IMR-90 (cell line): Measurements from ENCODE around the gene BPIFB2. TPM values are rescaled to one million over a fixed set of nuclear protein-coding genes. Genes with fewer than 3 reads are reported as not detected.
A peak's percentile ranks its signal among the peaks of the same experiment; 100 is the strongest.

ENCODE experiments used
- ATAC-seq: fragments of 200-7000 bp; cut with Tn5 transposase; 2 replicates; pipeline ENCODE4 v1.9.1; 2020; ENCODE audit warnings: low read depth, mild to moderate bottlenecking, moderate library complexity
- BruUV-seq: library from RNA; stranded (reverse); fragments of 400-500 nt; replicated peaks from 2 replicates; lab custom pipeline; 2021; lab: Mats Ljungman, UMichigan
- CTCF ChIA-PET: fragments of 300-600 bp; formaldehyde crosslinking; extraction: SDS; loops from one replicate; lab custom pipeline; 2021; ENCODE audit warnings: antibody characterized with exemption; lab: Yijun Ruan, JAX
- POLR2A ChIA-PET: fragments of 300-600 bp; sonication (Branson Sonifier 250); formaldehyde crosslinking; loops from one replicate; lab custom pipeline; 2022; ENCODE audit warnings: antibody characterized with exemption; ENCODE audit not compliant: unreplicated experiment; lab: Charles Lee
- DNase-seq: peaks from one replicate; pipeline ENCODE4 v3.0.0; 2013
- H2AFZ ChIP-seq: replicated peaks from 2 replicates; pipeline ENCODE3; 2013; ENCODE audit warnings: low read length, mild to moderate bottlenecking; ENCODE audit not compliant: poor library complexity
- H2AK5ac ChIP-seq: 2 replicates; pipeline ENCODE4 v1.6.1; 2013; ENCODE audit warnings: low read depth, low read length, inconsistent platforms
- H2AK9ac ChIP-seq: replicated peaks from 2 replicates; pipeline ENCODE3; 2013; ENCODE audit warnings: mild to moderate bottlenecking, low read depth, low read length, moderate library complexity; ENCODE audit not compliant: poor library complexity
- H2BK120ac ChIP-seq: 2 replicates; pipeline ENCODE4 v1.6.1; 2013; ENCODE audit warnings: low read depth, low read length, inconsistent platforms
- H2BK15ac ChIP-seq: 3 replicates; pipeline ENCODE4 v1.6.1; 2013; ENCODE audit warnings: low read depth, low read length, inconsistent platforms
- H2BK20ac ChIP-seq: 2 replicates; pipeline ENCODE4 v1.6.1; 2013; ENCODE audit warnings: low read depth, mild to moderate bottlenecking, inconsistent platforms, low read length, moderate library complexity
- H2BK5ac ChIP-seq: 2 replicates; pipeline ENCODE4 v1.6.1; 2013; ENCODE audit warnings: mild to moderate bottlenecking, low read depth, low read length, inconsistent platforms; ENCODE audit not compliant: poor library complexity, severe bottlenecking
- H3K14ac ChIP-seq: replicated peaks from 2 replicates; pipeline ENCODE4 v1.6.1; 2013; ENCODE audit warnings: low read depth, low read length, inconsistent platforms
- H3K18ac ChIP-seq: 2 replicates; pipeline ENCODE4 v1.6.1; 2013; ENCODE audit warnings: low read depth, low read length, control low read depth
- H3K23ac ChIP-seq: 2 replicates; pipeline ENCODE4 v1.6.1; 2013; ENCODE audit warnings: low read depth, low read length, inconsistent platforms
- H3K27ac ChIP-seq: 2 replicates; pipeline ENCODE4 v1.5.1; 2013; ENCODE audit warnings: mild to moderate bottlenecking, control low read depth, low read length; ENCODE audit not compliant: insufficient read depth
- H3K27me3 ChIP-seq: 2 replicates; pipeline ENCODE4 v1.6.1; 2013; ENCODE audit warnings: low read length; ENCODE audit not compliant: control insufficient read depth, insufficient read depth
- H3K36me3 ChIP-seq: 2 replicates; pipeline ENCODE4 v1.6.1; 2013; ENCODE audit warnings: low read length, mixed read lengths; ENCODE audit not compliant: control insufficient read depth, insufficient read depth
- H3K4ac ChIP-seq: 2 replicates; pipeline ENCODE4 v1.6.1; 2013; ENCODE audit warnings: low read depth, low read length, inconsistent platforms
- H3K4me1 ChIP-seq: 2 replicates; pipeline ENCODE4 v1.6.1; 2013; ENCODE audit warnings: low read length, mixed read lengths; ENCODE audit not compliant: control insufficient read depth, insufficient read depth
- H3K4me2 ChIP-seq: 2 replicates; pipeline ENCODE4 v1.6.1; 2013; ENCODE audit warnings: low read depth, mild to moderate bottlenecking, control low read depth, low read length, moderate library complexity
- H3K4me3 ChIP-seq: 2 replicates; pipeline ENCODE4 v1.5.1; 2013; ENCODE audit warnings: low read depth, mild to moderate bottlenecking, control low read depth, low read length, moderate library complexity; ENCODE audit not compliant: insufficient read depth
- H3K56ac ChIP-seq: 2 replicates; pipeline ENCODE4 v1.6.1; 2013; ENCODE audit warnings: low read length, inconsistent platforms; ENCODE audit not compliant: insufficient read depth; ENCODE audit errors: extremely low read depth
- H3K79me1 ChIP-seq, 2 experiments: 2 replicates each; pipeline ENCODE4 v1.6.1; 2013; ENCODE audit warnings: low read length in 2 of 2, inconsistent platforms in 1 of 2, low read depth in 1 of 2
- H3K9ac ChIP-seq: 2 replicates; pipeline ENCODE4 v1.6.1; 2013; ENCODE audit warnings: low read depth, low read length, control low read depth
- H3K9me1 ChIP-seq: 2 replicates; pipeline ENCODE4 v1.6.1; 2013; ENCODE audit warnings: low read length, inconsistent platforms; ENCODE audit not compliant: insufficient read depth
- H3K9me3 ChIP-seq: 2 replicates; pipeline ENCODE4 v1.6.1; 2013; ENCODE audit warnings: low read length; ENCODE audit not compliant: control insufficient read depth, insufficient read depth
- H4K20me1 ChIP-seq: 2 replicates; pipeline ENCODE4 v1.6.1; 2013; ENCODE audit warnings: low read length, inconsistent platforms; ENCODE audit not compliant: insufficient read depth
- H4K5ac ChIP-seq: 2 replicates; pipeline ENCODE4 v1.6.1; 2013; ENCODE audit warnings: mild to moderate bottlenecking, low read depth, low read length, control low read depth
- H4K8ac ChIP-seq, 2 experiments: 2 replicates each; pipeline ENCODE4 v1.6.1; 2013; ENCODE audit warnings: low read depth in 2 of 2, low read length in 2 of 2, control low read depth in 1 of 2, inconsistent platforms in 1 of 2
- H4K91ac ChIP-seq: 2 replicates; pipeline ENCODE4 v1.6.1; 2013; ENCODE audit warnings: low read depth, low read length, inconsistent platforms; ENCODE audit not compliant: insufficient read depth
- BHLHE40 ChIP-seq: fragments of 150-350 bp; IDR thresholded peaks from 2 replicates; pipeline ENCODE4 v1.6.1; 2016; ENCODE audit warnings: mild to moderate bottlenecking, low read depth, low read length
- CEBPB ChIP-seq: IDR thresholded peaks from 2 replicates; pipeline ENCODE4 v1.6.1; 2012; ENCODE audit warnings: low read depth, low read length, improper control_type of control experiment
- CHD1 ChIP-seq: IDR thresholded peaks from 2 replicates; pipeline ENCODE4 v1.6.1; 2012; ENCODE audit warnings: low read depth, low read length, improper control_type of control experiment
- FOS ChIP-seq: fragments of 150-350 bp; IDR thresholded peaks from 2 replicates; pipeline ENCODE4 v1.6.1; 2016; ENCODE audit warnings: low read depth, low read length
- MAFK ChIP-seq: IDR thresholded peaks from 2 replicates; pipeline ENCODE4 v1.6.1; 2012; ENCODE audit warnings: low read depth, low read length, improper control_type of control experiment
- MAZ ChIP-seq: IDR thresholded peaks from 2 replicates; pipeline ENCODE4 v1.6.1; 2012; ENCODE audit warnings: low read depth, mild to moderate bottlenecking, low read length, improper control_type of control experiment, moderate library complexity, borderline replicate concordance
- MXI1 ChIP-seq: IDR thresholded peaks from 2 replicates; pipeline ENCODE4 v1.6.1; 2012; ENCODE audit warnings: low read depth, mild to moderate bottlenecking, low read length, moderate library complexity, borderline replicate concordance
- NFE2L2 ChIP-seq: fragments of 150-350 bp; IDR thresholded peaks from 2 replicates; pipeline ENCODE4 v1.6.1; 2016; ENCODE audit warnings: low read depth, mild to moderate bottlenecking, low read length
- POLR2A ChIP-seq: IDR thresholded peaks from 2 replicates; pipeline ENCODE4 v1.6.1; 2012; ENCODE audit warnings: mild to moderate bottlenecking, low read depth, low read length
- RAD21 ChIP-seq: IDR thresholded peaks from 2 replicates; pipeline ENCODE4 v1.6.1; 2012; ENCODE audit warnings: low read length, improper control_type of control experiment
- RCOR1 ChIP-seq: IDR thresholded peaks from 2 replicates; pipeline ENCODE4 v1.6.1; 2012; ENCODE audit warnings: mild to moderate bottlenecking, low read length, improper control_type of control experiment; ENCODE audit not compliant: insufficient replicate concordance
- RFX5 ChIP-seq: IDR thresholded peaks from 2 replicates; pipeline ENCODE4 v1.8.0; 2012; ENCODE audit warnings: low read depth, mild to moderate bottlenecking, low read length, moderate library complexity
- SMC3 ChIP-seq: fragments of 150-350 bp; IDR thresholded peaks from 2 replicates; pipeline ENCODE4 v1.6.1; 2016; ENCODE audit warnings: low read depth, mild to moderate bottlenecking, antibody characterized with exemption, low read length, moderate library complexity
- WGBS, 2 experiments: methylation state at CpG; one replicate each; pipeline versions ENCODE4 v1.1.5 to v1.1.7; 2013; ENCODE audit warnings: missing lambda C conversion rate in 2 of 2; ENCODE audit not compliant: insufficient read length in 1 of 2; ENCODE audit errors: extremely low coverage in 2 of 2; 5-methylcytosine and 5-hydroxymethylcytosine counted together
- dilution Hi-C: fragments of 300-500 bp; cut with HindIII; formaldehyde crosslinking; loops from one replicate; pipeline ENCODE4 v1.14.3; 2018; ENCODE audit warnings: low sequenced_read_pairs; ENCODE audit not compliant: unreplicated experiment
- in situ Hi-C: fragments of 300-500 bp; cut with MboI; formaldehyde crosslinking; loops from 3 replicates; pipeline ENCODE4 v1.14.3; 2019; ENCODE audit warnings: low sequenced_read_pairs, inconsistent platforms, mixed read lengths
- intact Hi-C: fragments of 100-400 bp; cut with micrococcal nuclease; formaldehyde crosslinking; loops from 2 replicates; pipeline ENCODE4 v1.10.0; 2022
- polyA plus RNA-seq, 3 experiments: library from polyadenylated mRNA; depleted of rRNA; stranded (reverse); fragments of >200 nt; gene quantifications; 2 replicates each; pipeline ENCODE4 v1.2.3, GENCODE V29; 2012; ENCODE audit warnings: low replicate concordance in 1 of 3
- total RNA-seq: library from RNA; depleted of rRNA; stranded (reverse); fragments of >200 nt; gene quantifications from 2 replicates; pipeline ENCODE4 v1.2.3, GENCODE V29; 2012
- TF ChIP-seq, protein P1 (sequence below): fragments of 150-350 bp; IDR thresholded peaks from 2 replicates; pipeline ENCODE4 v1.6.1; 2017; ENCODE audit warnings: mild to moderate bottlenecking, antibody characterized with exemption, low read length, low read depth
- TF ChIP-seq, protein P2 (sequence below): conservative IDR thresholded peaks from 2 replicates; pipeline ENCODE4 v1.5.1; 2012; ENCODE audit warnings: mild to moderate bottlenecking, low read depth, low read length, improper control_type of control experiment
- TF ChIP-seq, protein P3 (sequence below): fragments of 150-350 bp; IDR thresholded peaks from 2 replicates; pipeline ENCODE4 v1.6.1; 2016; ENCODE audit warnings: low read depth, mild to moderate bottlenecking, low read length, moderate library complexity, borderline replicate concordance

BPIFB2 gene
- total and polyA plus RNA-seq, 2 of the 4 experiments (the other 2 are of a cell fraction), result not detected

DNA sequence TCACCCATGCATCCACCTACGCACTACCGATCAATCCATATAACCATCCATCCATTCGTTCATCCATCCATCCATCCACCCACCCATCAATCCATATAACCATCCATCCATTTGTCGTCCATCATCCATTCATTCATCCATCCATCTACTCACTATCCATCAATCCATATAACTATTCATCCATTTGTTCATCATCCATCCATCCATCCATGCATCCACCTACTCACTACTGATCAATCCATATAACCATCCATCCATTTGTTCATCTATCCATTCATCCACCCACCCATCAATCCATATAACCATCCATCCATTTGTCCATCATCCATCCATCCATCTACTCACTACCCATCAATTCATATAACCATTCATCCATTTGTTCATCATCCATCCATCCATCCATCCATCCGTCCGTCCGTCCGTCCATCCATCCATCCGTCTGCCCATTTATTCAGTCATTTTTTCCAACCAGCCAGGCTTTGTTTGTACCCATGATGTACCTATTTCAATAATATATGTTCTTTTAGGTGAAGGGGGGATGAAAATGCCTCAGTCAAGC, 17.9 kb downstream of the BPIFB2 start:
- H3K18ac ChIP-seq, result no peak overlapping the region
- no peak overlapping the region for H4K91ac ChIP-seq
- H2AK9ac ChIP-seq, result no peak overlapping the region
- no peak overlapping the region for H2BK120ac ChIP-seq
- no peaks in the 10 kb centered on the region for H3K79me1 ChIP-seq
- H3K23ac ChIP-seq, result no peak overlapping the region
- no peaks in the 10 kb centered on the region for H3K27me3 ChIP-seq
- ATAC-seq, result no peak
- no peak overlapping the region for H3K9ac ChIP-seq
- H3K4me3 ChIP-seq, result no peak overlapping the region
- H2BK5ac ChIP-seq, result peak overlapping the region; percentile 46
- no peak overlapping the region for H2BK15ac ChIP-seq
- CTCF ChIA-PET, result no interaction called here
- no peak overlapping the region for H3K4ac ChIP-seq
- H2AFZ ChIP-seq, result no peak overlapping the region
- H4K5ac ChIP-seq, result no peak overlapping the region
- no peak overlapping the region for H2BK20ac ChIP-seq
- in situ Hi-C loops, result no loop called here
- dilution Hi-C loops, result no loop called here
- H3K9me3 ChIP-seq, result no peaks in the 10 kb centered on the region
- H3K56ac ChIP-seq, result no peak overlapping the region
- TF ChIP-seq RAD21, result no peak
- TF ChIP-seq, protein P1, sequence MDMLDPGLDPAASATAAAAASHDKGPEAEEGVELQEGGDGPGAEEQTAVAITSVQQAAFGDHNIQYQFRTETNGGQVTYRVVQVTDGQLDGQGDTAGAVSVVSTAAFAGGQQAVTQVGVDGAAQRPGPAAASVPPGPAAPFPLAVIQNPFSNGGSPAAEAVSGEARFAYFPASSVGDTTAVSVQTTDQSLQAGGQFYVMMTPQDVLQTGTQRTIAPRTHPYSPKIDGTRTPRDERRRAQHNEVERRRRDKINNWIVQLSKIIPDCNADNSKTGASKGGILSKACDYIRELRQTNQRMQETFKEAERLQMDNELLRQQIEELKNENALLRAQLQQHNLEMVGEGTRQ, result no peak
- TF ChIP-seq, protein P2, sequence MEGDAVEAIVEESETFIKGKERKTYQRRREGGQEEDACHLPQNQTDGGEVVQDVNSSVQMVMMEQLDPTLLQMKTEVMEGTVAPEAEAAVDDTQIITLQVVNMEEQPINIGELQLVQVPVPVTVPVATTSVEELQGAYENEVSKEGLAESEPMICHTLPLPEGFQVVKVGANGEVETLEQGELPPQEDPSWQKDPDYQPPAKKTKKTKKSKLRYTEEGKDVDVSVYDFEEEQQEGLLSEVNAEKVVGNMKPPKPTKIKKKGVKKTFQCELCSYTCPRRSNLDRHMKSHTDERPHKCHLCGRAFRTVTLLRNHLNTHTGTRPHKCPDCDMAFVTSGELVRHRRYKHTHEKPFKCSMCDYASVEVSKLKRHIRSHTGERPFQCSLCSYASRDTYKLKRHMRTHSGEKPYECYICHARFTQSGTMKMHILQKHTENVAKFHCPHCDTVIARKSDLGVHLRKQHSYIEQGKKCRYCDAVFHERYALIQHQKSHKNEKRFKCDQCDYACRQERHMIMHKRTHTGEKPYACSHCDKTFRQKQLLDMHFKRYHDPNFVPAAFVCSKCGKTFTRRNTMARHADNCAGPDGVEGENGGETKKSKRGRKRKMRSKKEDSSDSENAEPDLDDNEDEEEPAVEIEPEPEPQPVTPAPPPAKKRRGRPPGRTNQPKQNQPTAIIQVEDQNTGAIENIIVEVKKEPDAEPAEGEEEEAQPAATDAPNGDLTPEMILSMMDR, result no peak
- no peak for TF ChIP-seq MAFK
- TF ChIP-seq POLR2A, result no peak
- no peak for TF ChIP-seq NFE2L2
- no peak for TF ChIP-seq BHLHE40
- no peak for TF ChIP-seq RCOR1
- no peak for TF ChIP-seq FOS
- no peak for TF ChIP-seq MAZ
- no peak for TF ChIP-seq CHD1
- TF ChIP-seq, protein P3, sequence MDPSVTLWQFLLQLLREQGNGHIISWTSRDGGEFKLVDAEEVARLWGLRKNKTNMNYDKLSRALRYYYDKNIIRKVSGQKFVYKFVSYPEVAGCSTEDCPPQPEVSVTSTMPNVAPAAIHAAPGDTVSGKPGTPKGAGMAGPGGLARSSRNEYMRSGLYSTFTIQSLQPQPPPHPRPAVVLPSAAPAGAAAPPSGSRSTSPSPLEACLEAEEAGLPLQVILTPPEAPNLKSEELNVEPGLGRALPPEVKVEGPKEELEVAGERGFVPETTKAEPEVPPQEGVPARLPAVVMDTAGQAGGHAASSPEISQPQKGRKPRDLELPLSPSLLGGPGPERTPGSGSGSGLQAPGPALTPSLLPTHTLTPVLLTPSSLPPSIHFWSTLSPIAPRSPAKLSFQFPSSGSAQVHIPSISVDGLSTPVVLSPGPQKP, result no peak
- no peak for TF ChIP-seq RFX5
- TF ChIP-seq CEBPB, result no peak
- TF ChIP-seq MXI1, result no peak
- TF ChIP-seq SMC3, result no peak
- no peaks in the 10 kb centered on the region for H3K4me1 ChIP-seq
- POLR2A ChIA-PET, result no interaction called here
- DNase-seq, result no peak
- no peaks in the 10 kb centered on the region for H4K20me1 ChIP-seq
- no peak overlapping the region for H3K27ac ChIP-seq
- no peak overlapping the region for H2AK5ac ChIP-seq
- no peak overlapping the region for H4K8ac ChIP-seq
- H3K4me2 ChIP-seq, result no peak overlapping the region
- no peaks in the 10 kb centered on the region for H3K36me3 ChIP-seq
- WGBS, 2 experiments, result 45 to 100% methylated on average over 2 to 4 of the region's 9 CpGs
- H3K14ac ChIP-seq, result no peak overlapping the region
- BruUV-seq, result no TSS peak
- H3K9me1 ChIP-seq, result no peaks in the 10 kb centered on the region
- intact Hi-C loops, result no loop called here
